Neural cell (in vitro differentiated cells): ENCODE results near the gene ACBD6. TPM values are rescaled to one million over a fixed set of nuclear protein-coding genes. Genes with fewer than 3 reads are reported as not detected.

Source experiments
- H2AFZ ChIP-seq: fragments of 200-600, 300-800 bp; sonication (generic), shearing (Covaris generic); 2 replicates; pipeline ENCODE4 v1.6.0; 2014; ENCODE audit warnings: low read depth, mild to moderate bottlenecking, antibody characterized with exemption, low read length, moderate library complexity
- H3F3A ChIP-seq: fragments of 200-600 bp; shearing (Covaris generic); 2 replicates; pipeline ENCODE4 v1.6.1; 2016; ENCODE audit warnings: mild to moderate bottlenecking, moderate library complexity, mixed read lengths, antibody characterized with exemption, low read length; ENCODE audit not compliant: insufficient read depth, poor library complexity, severe bottlenecking
- H3K27ac ChIP-seq: fragments of 200-600, 300-800 bp; sonication (generic), shearing (Covaris generic); 2 replicates; pipeline ENCODE4 v1.5.1; 2014; ENCODE audit warnings: mild to moderate bottlenecking, low read length, moderate library complexity
- H3K27me3 ChIP-seq: fragments of 300-800, 200-600 bp; sonication (generic), shearing (Covaris generic); 2 replicates; pipeline ENCODE4 v1.6.0; 2014; ENCODE audit warnings: mild to moderate bottlenecking, low read depth, low read length, moderate library complexity; ENCODE audit not compliant: insufficient read depth
- H3K36me3 ChIP-seq: fragments of 300-800, 200-600 bp; sonication (generic), shearing (Covaris generic); 2 replicates; pipeline ENCODE4 v1.5.1; 2014; ENCODE audit warnings: mild to moderate bottlenecking, antibody characterized with exemption, low read length, moderate library complexity; ENCODE audit not compliant: insufficient read depth
- H3K4me2 ChIP-seq: fragments of 300-800, 200-600 bp; sonication (generic), shearing (Covaris generic); 2 replicates; pipeline ENCODE4 v1.6.0; 2014; ENCODE audit warnings: mild to moderate bottlenecking, low read length
- H3K4me3 ChIP-seq: fragments of 300-800, 200-600 bp; sonication (generic), shearing (Covaris generic); 2 replicates; pipeline ENCODE4 v1.5.1; 2014; ENCODE audit warnings: mild to moderate bottlenecking, low read length, moderate library complexity
- H3K79me2 ChIP-seq: fragments of 200-600 bp; shearing (Covaris generic); replicated peaks from 2 replicates; pipeline ENCODE4 v1.6.0; 2014; ENCODE audit warnings: mild to moderate bottlenecking, low read length, moderate library complexity; ENCODE audit not compliant: insufficient read depth
- H3K9ac ChIP-seq: fragments of 300-800, 200-600 bp; sonication (generic), shearing (Covaris generic); 2 replicates; pipeline ENCODE4 v1.6.1; 2016; ENCODE audit warnings: mild to moderate bottlenecking, low read length, mixed read lengths
- H3K9me2 ChIP-seq: fragments of 200-600 bp; shearing (Covaris generic); 2 replicates; pipeline ENCODE4 v1.6.1; 2016; ENCODE audit warnings: mild to moderate bottlenecking, low read length, mixed read lengths; ENCODE audit not compliant: insufficient read depth
- H3K9me3 ChIP-seq: fragments of 200-600, 300-800 bp; sonication (generic), shearing (Covaris generic); 2 replicates; pipeline ENCODE4 v1.6.1; 2016; ENCODE audit warnings: mild to moderate bottlenecking, mixed run types, low read length, moderate library complexity, mixed read lengths
- H4K20me1 ChIP-seq: fragments of 200-600 bp; shearing (Covaris generic); 2 replicates; pipeline ENCODE4 v1.6.1; 2016; ENCODE audit warnings: mild to moderate bottlenecking, mixed run types; ENCODE audit not compliant: insufficient read depth
- EP300 ChIP-seq: fragments of 450-650 bp; conservative IDR thresholded peaks from 2 replicates; pipeline ENCODE4 v1.6.1; 2014; ENCODE audit warnings: antibody characterized with exemption, mild to moderate bottlenecking, moderate library complexity; ENCODE audit not compliant: poor library complexity, severe bottlenecking
- EZH2 ChIP-seq: fragments of 200-600, 300-800 bp; shearing (Covaris generic), sonication (generic); IDR thresholded peaks from 2 replicates; pipeline ENCODE4 v1.6.1; 2014; ENCODE audit warnings: antibody characterized with exemption, low read length, borderline replicate concordance, mild to moderate bottlenecking; ENCODE audit not compliant: insufficient read depth, poor library complexity, severe bottlenecking
- MXI1 ChIP-seq: fragments of 450-650 bp; conservative IDR thresholded peaks from 2 replicates; pipeline ENCODE4 v1.6.1; 2014; ENCODE audit warnings: antibody characterized with exemption, mild to moderate bottlenecking; ENCODE audit not compliant: poor library complexity, severe bottlenecking
- POLR2AphosphoS5 ChIP-seq: IDR thresholded peaks from 2 replicates; pipeline ENCODE4 v1.6.1; 2012
- RAD21 ChIP-seq: fragments of 450-650 bp; conservative IDR thresholded peaks from 2 replicates; pipeline ENCODE4 v1.6.1; 2014; ENCODE audit warnings: antibody characterized with exemption, mild to moderate bottlenecking, moderate library complexity
- SMC3 ChIP-seq: fragments of 450-650 bp; conservative IDR thresholded peaks from 2 replicates; pipeline ENCODE4 v1.6.1; 2014; ENCODE audit warnings: antibody characterized with exemption, mild to moderate bottlenecking, moderate library complexity; ENCODE audit not compliant: poor library complexity
- TAF1 ChIP-seq: IDR thresholded peaks from 2 replicates; pipeline ENCODE4 v1.6.1; 2012; ENCODE audit warnings: low read depth
- polyA plus RNA-seq: library from polyadenylated mRNA; depleted of rRNA; stranded (reverse); fragments of >200 nt; gene quantifications from 2 replicates; pipeline ENCODE4 v1.2.3, GENCODE V29; 2014
- TF ChIP-seq, protein P1 (sequence below): fragments of 450-650 bp; IDR thresholded peaks from 2 replicates; pipeline ENCODE4 v1.5.1; 2014; ENCODE audit warnings: antibody characterized with exemption, mild to moderate bottlenecking, moderate library complexity; ENCODE audit not compliant: poor library complexity, severe bottlenecking
- TF ChIP-seq, protein P2 (sequence below): IDR thresholded peaks from 2 replicates; pipeline ENCODE4 v1.6.1; 2012; ENCODE audit warnings: borderline replicate concordance

The ACBD6 gene
- polyA plus RNA-seq, 1 donor from 2014 or later = 92.4 TPM

DNA sequence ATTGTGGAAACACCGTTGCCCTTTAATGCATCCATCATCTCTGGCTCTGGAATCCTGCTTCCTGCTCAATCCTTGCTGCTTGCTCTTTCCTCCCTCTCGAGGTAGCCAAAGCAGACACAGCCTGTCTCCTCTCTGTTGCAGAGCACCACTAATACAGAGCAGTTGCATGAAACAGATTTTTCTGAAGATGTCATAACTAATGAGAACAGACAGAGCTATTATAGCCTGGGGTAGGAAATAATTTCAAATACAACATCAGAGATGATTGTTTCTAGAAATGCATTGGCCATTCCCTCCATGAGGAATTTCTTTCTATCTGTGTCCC, 23.3 kb upstream of the ACBD6 start:
- Histone ChIP-seq H3F3A (no peaks in the 10 kb centered on the region), H3K27me3 (no peaks in the 10 kb centered on the region), H4K20me1 (no peaks in the 10 kb centered on the region), H3K4me3 (no peak overlapping the region), H3K4me2 (peak overlapping the region; percentile 5), H2AFZ (no peak overlapping the region), H3K9me3 (no peaks in the 10 kb centered on the region), H3K9me2 (no peaks in the 10 kb centered on the region), H3K27ac (no peak overlapping the region), H3K9ac (peak overlapping the region; percentile 24), H3K79me2 (no peaks in the 10 kb centered on the region), H3K36me3 (no peaks in the 10 kb centered on the region)
- no peak for TF ChIP-seq RAD21
- no peak for TF ChIP-seq POLR2AphosphoS5
- no peak for TF ChIP-seq MXI1
- no peak for TF ChIP-seq EP300
- TF ChIP-seq EZH2 = no peak
- TF ChIP-seq, protein P1, sequence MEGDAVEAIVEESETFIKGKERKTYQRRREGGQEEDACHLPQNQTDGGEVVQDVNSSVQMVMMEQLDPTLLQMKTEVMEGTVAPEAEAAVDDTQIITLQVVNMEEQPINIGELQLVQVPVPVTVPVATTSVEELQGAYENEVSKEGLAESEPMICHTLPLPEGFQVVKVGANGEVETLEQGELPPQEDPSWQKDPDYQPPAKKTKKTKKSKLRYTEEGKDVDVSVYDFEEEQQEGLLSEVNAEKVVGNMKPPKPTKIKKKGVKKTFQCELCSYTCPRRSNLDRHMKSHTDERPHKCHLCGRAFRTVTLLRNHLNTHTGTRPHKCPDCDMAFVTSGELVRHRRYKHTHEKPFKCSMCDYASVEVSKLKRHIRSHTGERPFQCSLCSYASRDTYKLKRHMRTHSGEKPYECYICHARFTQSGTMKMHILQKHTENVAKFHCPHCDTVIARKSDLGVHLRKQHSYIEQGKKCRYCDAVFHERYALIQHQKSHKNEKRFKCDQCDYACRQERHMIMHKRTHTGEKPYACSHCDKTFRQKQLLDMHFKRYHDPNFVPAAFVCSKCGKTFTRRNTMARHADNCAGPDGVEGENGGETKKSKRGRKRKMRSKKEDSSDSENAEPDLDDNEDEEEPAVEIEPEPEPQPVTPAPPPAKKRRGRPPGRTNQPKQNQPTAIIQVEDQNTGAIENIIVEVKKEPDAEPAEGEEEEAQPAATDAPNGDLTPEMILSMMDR = no peak
- TF ChIP-seq, protein P2, sequence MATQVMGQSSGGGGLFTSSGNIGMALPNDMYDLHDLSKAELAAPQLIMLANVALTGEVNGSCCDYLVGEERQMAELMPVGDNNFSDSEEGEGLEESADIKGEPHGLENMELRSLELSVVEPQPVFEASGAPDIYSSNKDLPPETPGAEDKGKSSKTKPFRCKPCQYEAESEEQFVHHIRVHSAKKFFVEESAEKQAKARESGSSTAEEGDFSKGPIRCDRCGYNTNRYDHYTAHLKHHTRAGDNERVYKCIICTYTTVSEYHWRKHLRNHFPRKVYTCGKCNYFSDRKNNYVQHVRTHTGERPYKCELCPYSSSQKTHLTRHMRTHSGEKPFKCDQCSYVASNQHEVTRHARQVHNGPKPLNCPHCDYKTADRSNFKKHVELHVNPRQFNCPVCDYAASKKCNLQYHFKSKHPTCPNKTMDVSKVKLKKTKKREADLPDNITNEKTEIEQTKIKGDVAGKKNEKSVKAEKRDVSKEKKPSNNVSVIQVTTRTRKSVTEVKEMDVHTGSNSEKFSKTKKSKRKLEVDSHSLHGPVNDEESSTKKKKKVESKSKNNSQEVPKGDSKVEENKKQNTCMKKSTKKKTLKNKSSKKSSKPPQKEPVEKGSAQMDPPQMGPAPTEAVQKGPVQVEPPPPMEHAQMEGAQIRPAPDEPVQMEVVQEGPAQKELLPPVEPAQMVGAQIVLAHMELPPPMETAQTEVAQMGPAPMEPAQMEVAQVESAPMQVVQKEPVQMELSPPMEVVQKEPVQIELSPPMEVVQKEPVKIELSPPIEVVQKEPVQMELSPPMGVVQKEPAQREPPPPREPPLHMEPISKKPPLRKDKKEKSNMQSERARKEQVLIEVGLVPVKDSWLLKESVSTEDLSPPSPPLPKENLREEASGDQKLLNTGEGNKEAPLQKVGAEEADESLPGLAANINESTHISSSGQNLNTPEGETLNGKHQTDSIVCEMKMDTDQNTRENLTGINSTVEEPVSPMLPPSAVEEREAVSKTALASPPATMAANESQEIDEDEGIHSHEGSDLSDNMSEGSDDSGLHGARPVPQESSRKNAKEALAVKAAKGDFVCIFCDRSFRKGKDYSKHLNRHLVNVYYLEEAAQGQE = no peak
- TF ChIP-seq TAF1 = no peak
- no peak for TF ChIP-seq SMC3

DNA sequence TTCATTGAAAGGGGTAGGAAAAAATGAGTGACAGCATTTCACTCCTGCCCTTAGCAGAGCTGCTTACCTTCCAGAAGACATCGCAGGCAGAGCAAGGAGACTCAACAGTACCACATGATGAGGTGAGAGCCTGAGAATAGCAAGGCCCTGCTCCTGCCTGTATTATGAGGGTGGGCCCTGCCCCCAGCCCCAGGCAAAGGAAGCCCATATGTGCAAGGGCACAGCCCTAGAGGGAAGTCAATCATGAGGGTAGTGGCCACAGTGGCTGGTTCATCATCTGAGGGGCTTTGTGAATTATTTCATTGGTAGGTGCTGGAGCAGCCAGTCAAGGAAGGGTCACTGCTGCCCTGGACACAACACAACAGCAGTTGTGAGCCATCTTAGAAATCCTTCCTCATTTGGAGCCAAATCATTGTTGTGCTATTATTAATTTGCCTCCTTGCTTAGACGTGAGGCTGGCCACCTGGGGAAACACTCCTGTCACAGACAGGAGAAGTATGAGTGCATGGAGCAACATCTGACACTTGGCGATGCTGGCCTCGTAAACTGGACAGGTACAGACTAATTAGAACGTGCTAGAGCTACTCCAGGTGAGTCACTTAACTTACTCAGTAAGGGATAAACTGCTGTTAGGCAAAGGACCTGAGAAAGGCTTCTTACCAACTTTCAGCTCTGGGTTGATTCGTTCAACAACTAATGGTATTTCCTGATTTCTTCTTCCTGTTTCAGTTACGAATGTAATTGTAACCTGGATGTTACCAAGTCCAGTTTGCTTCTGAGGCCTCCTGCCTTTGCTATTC, 22.7 kb upstream of the ACBD6 start:
- no peaks in the 10 kb centered on the region for H3K36me3 ChIP-seq
- no peak overlapping the region for H2AFZ ChIP-seq
- H4K20me1 ChIP-seq = no peaks in the 10 kb centered on the region
- H3K9me3 ChIP-seq = no peaks in the 10 kb centered on the region
- H3K9me2 ChIP-seq = no peaks in the 10 kb centered on the region
- H3K4me3 ChIP-seq = no peak overlapping the region
- peak overlapping the region; percentile 24 for H3K9ac ChIP-seq
- peak overlapping the region; percentile 5 for H3K4me2 ChIP-seq
- no peak overlapping the region for H3K27ac ChIP-seq
- no peaks in the 10 kb centered on the region for H3F3A ChIP-seq
- H3K79me2 ChIP-seq = no peaks in the 10 kb centered on the region
- H3K27me3 ChIP-seq = no peaks in the 10 kb centered on the region
- no peak for TF ChIP-seq MXI1
